ENCODE results near the gene PTGES3L. TPM values are rescaled to one million over a fixed set of nuclear protein-coding genes. Genes with fewer than 3 reads are reported as not detected.

PTGES3L gene
- total RNA-seq: under 1 TPM in 2 of 3 donors, not detected in 1; 0.44 to 0.66 TPM

- Histone ChIP-seq H3K9me3 (no peaks in the 10 kb centered on the region), H3K27me3 (no peaks in the 10 kb centered on the region), H3K4me1 (no peaks in the 10 kb centered on the region), H3K4me3 (peak within 1 kb of the TSS; percentile 91 to 100 (median 98)), H3K36me3 (no peaks in the 10 kb centered on the region), H3K27ac (peak within 1 kb of the TSS; percentile 90 to 96)
- DNase-seq (ENCODE audit: low spot score in 2 of 2): no peak
- TF ChIP-seq CTCF (IDR thresholded peaks at IDR 0.05) (no peak), POLR2AphosphoS5 (IDR thresholded peaks at IDR 0.05) (no peak), POLR2A (IDR thresholded peaks at IDR 0.05) (no peak)
- intact Hi-C loops (cut with DNase I; ENCODE audit: low total_unique reads): no loop called here
These were observed at the start of gene PTGES3L for GRCh38 chr17:42979511-42980273. PTGES3L (minus strand) TSS chr17:42980080; CDS start chr17:42980053, 27 bp downstream.

GRCh38 chr17:43028221-43028861, 48.5 kb upstream of the PTGES3L start:
- Histone ChIP-seq H3K4me3 (no peak overlapping the region), H3K4me1 (no peaks in the 10 kb centered on the region), H3K36me3 (no peaks in the 10 kb centered on the region), H3K27ac (no peak overlapping the region), H3K27me3 (no peaks in the 10 kb centered on the region), H3K9me3 (no peaks in the 10 kb centered on the region)
- no peak for TF ChIP-seq POLR2AphosphoS5 (IDR thresholded peaks at IDR 0.05)
- no peak for TF ChIP-seq POLR2A (IDR thresholded peaks at IDR 0.05)
- TF ChIP-seq CTCF (IDR thresholded peaks at IDR 0.05): no peak
- DNase-seq (ENCODE audit: low spot score in 2 of 2): no peak
- intact Hi-C loops (cut with DNase I; ENCODE audit: low total_unique reads): no loop called here

GRCh38 chr17:43027091-43028032, 47.5 kb upstream of the PTGES3L start:
- intact Hi-C loops (cut with DNase I; ENCODE audit: low total_unique reads): no loop called here
- DNase-seq (ENCODE audit: low spot score in 2 of 2): no peak

GRCh38 chr17:43026595-43026994, 46.7 kb upstream of the PTGES3L start:
- Histone ChIP-seq H3K4me3 (no peak overlapping the region), H3K4me1 (no peaks in the 10 kb centered on the region), H3K36me3 (no peaks in the 10 kb centered on the region), H3K9me3 (no peaks in the 10 kb centered on the region), H3K27ac (no peak overlapping the region), H3K27me3 (no peaks in the 10 kb centered on the region)
- DNase-seq (ENCODE audit: low spot score in 2 of 2): no peak
- intact Hi-C loops (cut with DNase I; ENCODE audit: low total_unique reads): no loop called here
- TF ChIP-seq POLR2A (IDR thresholded peaks at IDR 0.05): no peak
- no peak for TF ChIP-seq CTCF (IDR thresholded peaks at IDR 0.05)

More at GRCh38 chr17:43027091-43028032, 47.5 kb upstream of the PTGES3L start:
- Histone ChIP-seq H3K36me3 (no peaks in the 10 kb centered on the region), H3K4me3 (no peak overlapping the region), H3K4me1 (no peaks in the 10 kb centered on the region), H3K9me3 (no peaks in the 10 kb centered on the region), H3K27me3 (no peaks in the 10 kb centered on the region), H3K27ac (no peak overlapping the region)
- no peak for TF ChIP-seq POLR2A (IDR thresholded peaks at IDR 0.05)
- no peak for TF ChIP-seq CTCF (IDR thresholded peaks at IDR 0.05)
- TF ChIP-seq POLR2AphosphoS5 (IDR thresholded peaks at IDR 0.05): no peak
